Naive thymus-derived CD4-positive, alpha-beta T cell (primary cell): ENCODE results near the gene ZNF276. TPM values are rescaled to one million over a fixed set of nuclear protein-coding genes. Genes with fewer than 3 reads are reported as not detected.
"Not testable (repeated sequence)": the region's sequence is repeated elsewhere in the genome, so short reads cannot be mapped to it uniquely, and the experiment has no call there.

ENCODE experiments used
- ATAC-seq: fragments of 150-1000 bp; cut with Tn5 transposase; 2 replicates; pipeline ENCODE4 v1.10.0; 2021; ENCODE audit warnings: mild to moderate bottlenecking, moderate library complexity
- CTCF ChIA-PET: fragments of 350-600 bp; sonication (Branson Sonifier 250); formaldehyde crosslinking; loops from one replicate; lab custom pipeline; 2021; ENCODE audit warnings: antibody characterized with exemption; lab: Charles Lee
- POLR2A ChIA-PET: fragments of 350-600 bp; sonication (Branson Sonifier 250); formaldehyde crosslinking; loops from one replicate; lab custom pipeline; 2021; ENCODE audit warnings: antibody characterized with exemption, inconsistent platforms; lab: Charles Lee
- DNase-seq, 9 donors: peaks; one replicate each; pipeline versions ENCODE4 v3.0.0 to v3.0.0-alpha.2; 2020 to 2022; ENCODE audit warnings: mixed read lengths in 1 of 9
- H3K27ac ChIP-seq: one replicate; pipeline ENCODE4 v1.7.0; 2013; ENCODE audit warnings: mild to moderate bottlenecking, low read depth, low read length, moderate library complexity
- H3K27me3 ChIP-seq, 2 donors: one replicate each; pipeline ENCODE4 v1.7.0; 2013; ENCODE audit warnings: low read length in 2 of 2, mild to moderate bottlenecking in 2 of 2, moderate library complexity in 2 of 2; ENCODE audit not compliant: control insufficient read depth in 2 of 2, insufficient read depth in 2 of 2
- H3K36me3 ChIP-seq, 3 experiments: 1 replicate in 2 of 3; 2 replicates in 1 of 3; pipeline ENCODE4 v1.7.0; 2013; ENCODE audit warnings: low read length in 3 of 3, mild to moderate bottlenecking in 3 of 3, moderate library complexity in 1 of 3; ENCODE audit not compliant: insufficient read depth in 3 of 3, control insufficient read depth in 2 of 3
- H3K4me1 ChIP-seq, 2 donors: one replicate each; pipeline ENCODE4 v1.7.0; 2013; ENCODE audit warnings: low read length in 2 of 2, mild to moderate bottlenecking in 2 of 2, moderate library complexity in 1 of 2; ENCODE audit not compliant: control insufficient read depth in 2 of 2, insufficient read depth in 2 of 2
- H3K4me3 ChIP-seq: 2 replicates; pipeline ENCODE4 v1.7.0; 2013; ENCODE audit warnings: mild to moderate bottlenecking, low read length
- H3K9me3 ChIP-seq, 3 experiments: 1 replicate in 2 of 3; 2 replicates in 1 of 3; pipeline ENCODE4 v1.7.0; 2013; ENCODE audit warnings: low read length in 3 of 3; ENCODE audit not compliant: control insufficient read depth in 2 of 3
- H3K27ac Mint-ChIP-seq, 9 donors: one replicate each; pipeline ENCODE4 v1.8.0; 2020 to 2022; ENCODE audit warnings: mixed read lengths in 9 of 9, mild to moderate bottlenecking in 8 of 9, moderate library complexity in 5 of 9, inconsistent platforms in 2 of 9
- H3K27me3 Mint-ChIP-seq, 5 donors: one replicate each; pipeline ENCODE4 v1.8.0; 2021 to 2022; ENCODE audit warnings: mixed read lengths in 5 of 5, mild to moderate bottlenecking in 1 of 5
- H3K36me3 Mint-ChIP-seq, 5 donors: one replicate each; pipeline ENCODE4 v1.8.0; 2020 to 2022; ENCODE audit warnings: mixed read lengths in 5 of 5, mild to moderate bottlenecking in 3 of 5, inconsistent platforms in 1 of 5
- H3K4me1 Mint-ChIP-seq, 7 donors: one replicate each; pipeline ENCODE4 v1.8.0; 2020 to 2022; ENCODE audit warnings: mixed read lengths in 7 of 7, mild to moderate bottlenecking in 3 of 7, inconsistent platforms in 1 of 7
- H3K4me3 Mint-ChIP-seq, 10 donors: one replicate each; pipeline ENCODE4 v1.8.0; 2020 to 2022; ENCODE audit warnings: mild to moderate bottlenecking in 10 of 10, mixed read lengths in 10 of 10, moderate library complexity in 6 of 10, inconsistent platforms in 2 of 10
- H3K9me3 Mint-ChIP-seq, 11 donors: one replicate each; pipeline ENCODE4 v1.8.0; 2020 to 2022; ENCODE audit warnings: mixed read lengths in 11 of 11, mild to moderate bottlenecking in 4 of 11, inconsistent platforms in 1 of 11, moderate library complexity in 1 of 11
- intact Hi-C, 2 donors: fragments of 100-400 bp; cut with micrococcal nuclease; formaldehyde crosslinking; loops; one replicate each; pipeline ENCODE4 v1.15.1; 2023
- polyA plus RNA-seq, 2 donors: library from polyadenylated mRNA; unstranded; fragments of 300-500 nt; fragmentation: Illumina TruSeq; gene quantifications; one replicate each; pipeline ENCODE4 v1.2.3, GENCODE V29; 2021
- total RNA-seq, 6 experiments: library from RNA in 5 of 6; stranded (reverse) in 5 of 6; gene quantifications; 1 replicate in 5 of 6; 2 replicates in 1 of 6; pipeline ENCODE4 v1.2.3 and lab custom pipeline; 2021 to 2026

The ZNF276 gene
- total and polyA plus RNA-seq, 7 experiments from 2014 or later: 17.0 to 160 (median 115) TPM

- intact Hi-C loops: no loop called here
- H3K36me3 ChIP-seq: peaks cover 0 to 56% (median 4%) of the 10 kb centered on the region in 3 experiments
Observed at GRCh38 chr16:89690392-89690901, 30.9 kb upstream of the ZNF276 start.

GRCh38 chr16:89691231-89691985, 29.9 kb upstream of the ZNF276 start:
- H3K27me3 ChIP-seq: no peaks in the 10 kb centered on the region
- Mint-ChIP-seq H3K4me1 (peaks cover 10 to 24% (median 16%) of the 10 kb centered on the region in 7 donors), H3K27ac (peak overlapping the region in 1 of 9 donors; percentile 28), H3K9me3 (no peaks in the 10 kb centered on the region), H3K4me3 (no peak overlapping the region), H3K27me3 (no peaks in the 10 kb centered on the region), H3K36me3 (peaks cover 0 to 17% (median 2%) of the 10 kb centered on the region in 5 donors)
- ChIA-PET POLR2A (no interaction called here), CTCF (no interaction called here)
- no peak overlapping the region for H3K4me3 ChIP-seq
- H3K36me3 ChIP-seq: peaks cover 0 to 63% (median 4%) of the 10 kb centered on the region in 3 experiments
- H3K9me3 ChIP-seq: no peaks in the 10 kb centered on the region
- no peak for DNase-seq
- H3K4me1 ChIP-seq: peaks cover 6 to 12% of the 10 kb centered on the region in 2 donors
- intact Hi-C loops: no loop called here
- no peak for ATAC-seq
- no peak overlapping the region for H3K27ac ChIP-seq

More at GRCh38 chr16:89690392-89690901, 30.9 kb upstream of the ZNF276 start:
- ChIA-PET CTCF (no interaction called here), POLR2A (interaction anchor here (1.0 kb wide), 1 partner anchor 32 kb away, joined by 3 read pairs; no protein-coding TSS in a partner anchor)
- Histone ChIP-seq H3K4me3 (no peak overlapping the region), H3K27me3 (no peaks in the 10 kb centered on the region), H3K27ac (no peak overlapping the region), H3K4me1 (peaks cover 0 to 7% of the 10 kb centered on the region in 2 donors), H3K9me3 (no peaks in the 10 kb centered on the region)
- no peaks in the 10 kb centered on the region for H3K27me3 Mint-ChIP-seq
- peaks cover 0 to 17% (median 3%) of the 10 kb centered on the region in 5 donors for H3K36me3 Mint-ChIP-seq
- DNase-seq: no peak
- no peak for ATAC-seq
- no peak overlapping the region for H3K4me3 Mint-ChIP-seq
- no peak overlapping the region for H3K27ac Mint-ChIP-seq
- peaks cover 10 to 20% (median 17%) of the 10 kb centered on the region in 7 donors for H3K4me1 Mint-ChIP-seq
- no peaks in the 10 kb centered on the region for H3K9me3 Mint-ChIP-seq

- H3K27me3 Mint-ChIP-seq: no peaks in the 10 kb centered on the region
- Histone ChIP-seq H3K27me3 (no peaks in the 10 kb centered on the region), H3K27ac (no peak overlapping the region), H3K4me3 (no peak overlapping the region), H3K9me3 (no peaks in the 10 kb centered on the region), H3K36me3 (peaks cover 0 to 60% (median 4%) of the 10 kb centered on the region in 3 experiments), H3K4me1 (peaks cover 12 to 13% of the 10 kb centered on the region in 2 donors)
- H3K4me1 Mint-ChIP-seq: peaks cover 10 to 22% (median 16%) of the 10 kb centered on the region in 7 donors
- POLR2A ChIA-PET: no interaction called here
- intact Hi-C loops: no loop called here
- CTCF ChIA-PET: no interaction called here
- H3K4me3 Mint-ChIP-seq: no peak overlapping the region
- no peak for DNase-seq
- H3K36me3 Mint-ChIP-seq: peaks cover 0 to 17% (median 0%) of the 10 kb centered on the region in 5 donors
- no peak for ATAC-seq
- H3K27ac Mint-ChIP-seq: no peak overlapping the region
- no peaks in the 10 kb centered on the region for H3K9me3 Mint-ChIP-seq
Observed at GRCh38 chr16:89691986-89692569, 29.3 kb upstream of the ZNF276 start.

- Histone ChIP-seq H3K27ac (no peak overlapping the region), H3K4me1 (peaks cover 6 to 12% of the 10 kb centered on the region in 2 donors), H3K36me3 (peaks cover 0 to 70% (median 4%) of the 10 kb centered on the region in 3 experiments), H3K9me3 (no peaks in the 10 kb centered on the region), H3K27me3 (no peaks in the 10 kb centered on the region), H3K4me3 (no peak overlapping the region)
- Mint-ChIP-seq H3K4me1 (peaks cover 3 to 12% (median 7%) of the 10 kb centered on the region in 7 donors), H3K9me3 (no peaks in the 10 kb centered on the region), H3K27ac (no peak overlapping the region), H3K27me3 (no peaks in the 10 kb centered on the region), H3K4me3 (no peak overlapping the region), H3K36me3 (peaks cover 0 to 17% (median 0%) of the 10 kb centered on the region in 5 donors)
- CTCF ChIA-PET: no interaction called here
- ATAC-seq: no peak
- intact Hi-C loops: no loop called here
- POLR2A ChIA-PET: no interaction called here
- no peak for DNase-seq
Observed at GRCh38 chr16:89693289-89693731, 28.0 kb upstream of the ZNF276 start.

GRCh38 chr16:89693931-89694783, 27.2 kb upstream of the ZNF276 start:
- no peak overlapping the region for H3K4me3 ChIP-seq
- intact Hi-C loops: no loop called here
- ChIA-PET POLR2A (interaction anchor here (0.6 kb wide), 2 partner anchors 30 to 431 kb away, joined by 3 read pairs; no protein-coding TSS in a partner anchor), CTCF (no interaction called here)
- Mint-ChIP-seq H3K36me3 (peaks cover 0 to 17% (median 2%) of the 10 kb centered on the region in 5 donors), H3K4me3 (no peak overlapping the region), H3K27ac (no peak overlapping the region), H3K4me1 (peaks cover 3 to 11% (median 6%) of the 10 kb centered on the region in 7 donors), H3K27me3 (no peaks in the 10 kb centered on the region), H3K9me3 (no peaks in the 10 kb centered on the region)
- H3K36me3 ChIP-seq: peaks cover 0 to 69% (median 4%) of the 10 kb centered on the region in 3 experiments
- H3K27me3 ChIP-seq: no peaks in the 10 kb centered on the region
- no peak overlapping the region for H3K27ac ChIP-seq
- DNase-seq (no peak), ATAC-seq (no peak)
- no peaks in the 10 kb centered on the region for H3K9me3 ChIP-seq
- H3K4me1 ChIP-seq: peaks cover 6 to 12% of the 10 kb centered on the region in 2 donors

GRCh38 chr16:89694784-89695085, 26.6 kb upstream of the ZNF276 start:
- peaks cover 0 to 64% (median 4%) of the 10 kb centered on the region in 3 experiments for H3K36me3 ChIP-seq
- ATAC-seq, H3K27me3 ChIP-seq, H3K9me3 ChIP-seq, intact Hi-C loops, H3K27ac ChIP-seq, CTCF ChIA-PET, DNase-seq, H3K27ac Mint-ChIP-seq, H3K4me3 Mint-ChIP-seq, H3K4me3 ChIP-seq, H3K9me3 Mint-ChIP-seq, H3K27me3 Mint-ChIP-seq: not testable (repeated sequence)
- Mint-ChIP-seq H3K4me1 (peaks cover 4 to 13% (median 7%) of the 10 kb centered on the region in 7 donors), H3K36me3 (peaks cover 0 to 17% (median 3%) of the 10 kb centered on the region in 5 donors)
- peaks cover 7 to 13% of the 10 kb centered on the region in 2 donors for H3K4me1 ChIP-seq
- POLR2A ChIA-PET: interaction anchor here (0.6 kb wide), 1 partner anchor 31 kb away, joined by 3 read pairs; no protein-coding TSS in a partner anchor
